Measurements from ENCODE around the gene TAS2R43. TPM values are rescaled to one million over a fixed set of nuclear protein-coding genes. Genes with fewer than 3 reads are reported as not detected.

Gene TAS2R43
- total RNA-seq, 1 donor = not detected

- Histone ChIP-seq H3K27ac (ENCODE audit: low read depth, low read length) (no peak overlapping the region), H3K79me2 (ENCODE audit: insufficient read depth, low read length) (peaks cover 4% of the 10 kb centered on the region), H3K9me3 (ENCODE audit: low read depth, low read length) (no peaks in the 10 kb centered on the region), H2AFZ (ENCODE audit: low read length) (no peak overlapping the region), H3K4me3 (ENCODE audit: insufficient read depth, low read length) (no peak overlapping the region), H3K36me3 (ENCODE audit: insufficient read depth, low read length) (no peaks in the 10 kb centered on the region), H3K27me3 (ENCODE audit: insufficient read depth, low read length) (no peaks in the 10 kb centered on the region), H4K20me1 (ENCODE audit: insufficient read depth, low read length) (no peaks in the 10 kb centered on the region), H3K4me1 (ENCODE audit: insufficient read depth, low read length) (no peaks in the 10 kb centered on the region), H3K4me2 (ENCODE audit: insufficient read depth, low read length) (no peak overlapping the region)
- TF ChIP-seq CTCF (IDR thresholded peaks at IDR 0.05; ENCODE audit: extremely low read depth, low read depth, low read length) = no peak
- DNase-seq (ENCODE audit: insufficient read length, low spot score, missing footprints) = no peak
Measured at GRCh38 chr12:11089246-11089645, 2.9 kb downstream of the TAS2R43 start.

GRCh38 chr12:11085419-11085818 is 6.7 kb downstream of the TAS2R43 start:
- no peak overlapping the region for H3K4me2 ChIP-seq (ENCODE audit: insufficient read depth, low read length)
- no peak overlapping the region for H3K27ac ChIP-seq (ENCODE audit: low read depth, low read length)
- peaks cover 6% of the 10 kb centered on the region for H3K79me2 ChIP-seq (ENCODE audit: insufficient read depth, low read length)
- H3K36me3 ChIP-seq (ENCODE audit: insufficient read depth, low read length) = no peaks in the 10 kb centered on the region
- H4K20me1 ChIP-seq (ENCODE audit: insufficient read depth, low read length) = no peaks in the 10 kb centered on the region
- no peaks in the 10 kb centered on the region for H3K9me3 ChIP-seq (ENCODE audit: low read depth, low read length)
- DNase-seq (ENCODE audit: insufficient read length, low spot score, missing footprints) = peak; percentile 21
- no peaks in the 10 kb centered on the region for H3K27me3 ChIP-seq (ENCODE audit: insufficient read depth, low read length)
- no peak overlapping the region for H3K4me3 ChIP-seq (ENCODE audit: insufficient read depth, low read length)
- TF ChIP-seq CTCF (IDR thresholded peaks at IDR 0.05; ENCODE audit: extremely low read depth, low read depth, low read length) = no peak
- H2AFZ ChIP-seq (ENCODE audit: low read length) = no peak overlapping the region
- no peaks in the 10 kb centered on the region for H3K4me1 ChIP-seq (ENCODE audit: insufficient read depth, low read length)

- peaks cover 2% of the 10 kb centered on the region for H3K79me2 ChIP-seq (ENCODE audit: insufficient read depth, low read length)
- TF ChIP-seq CTCF (IDR thresholded peaks at IDR 0.05; ENCODE audit: extremely low read depth, low read depth, low read length) = no peak
- H4K20me1 ChIP-seq (ENCODE audit: insufficient read depth, low read length) = peaks cover 4% of the 10 kb centered on the region
- no peaks in the 10 kb centered on the region for H3K27me3 ChIP-seq (ENCODE audit: insufficient read depth, low read length)
- no peaks in the 10 kb centered on the region for H3K4me1 ChIP-seq (ENCODE audit: insufficient read depth, low read length)
- DNase-seq (ENCODE audit: insufficient read length, low spot score, missing footprints) = no peak
- no peaks in the 10 kb centered on the region for H3K36me3 ChIP-seq (ENCODE audit: insufficient read depth, low read length)
- no peak overlapping the region for H3K4me3 ChIP-seq (ENCODE audit: insufficient read depth, low read length)
- no peak overlapping the region for H2AFZ ChIP-seq (ENCODE audit: low read length)
- no peak overlapping the region for H3K4me2 ChIP-seq (ENCODE audit: insufficient read depth, low read length)
- H3K27ac ChIP-seq (ENCODE audit: low read depth, low read length) = no peak overlapping the region
- H3K9me3 ChIP-seq (ENCODE audit: low read depth, low read length) = no peaks in the 10 kb centered on the region
Measured at GRCh38 chr12:11081987-11082386, 10.1 kb downstream of the TAS2R43 start.

- TF ChIP-seq CTCF (IDR thresholded peaks at IDR 0.05; ENCODE audit: extremely low read depth, low read depth, low read length) = no peak
- no peaks in the 10 kb centered on the region for H3K9me3 ChIP-seq (ENCODE audit: low read depth, low read length)
- H2AFZ ChIP-seq (ENCODE audit: low read length) = no peak overlapping the region
- no peak overlapping the region for H3K4me3 ChIP-seq (ENCODE audit: insufficient read depth, low read length)
- H3K79me2 ChIP-seq (ENCODE audit: insufficient read depth, low read length) = peaks cover 2% of the 10 kb centered on the region
- no peaks in the 10 kb centered on the region for H3K36me3 ChIP-seq (ENCODE audit: insufficient read depth, low read length)
- no peak overlapping the region for H3K4me2 ChIP-seq (ENCODE audit: insufficient read depth, low read length)
- H4K20me1 ChIP-seq (ENCODE audit: insufficient read depth, low read length) = peaks cover 4% of the 10 kb centered on the region
- no peaks in the 10 kb centered on the region for H3K4me1 ChIP-seq (ENCODE audit: insufficient read depth, low read length)
- H3K27me3 ChIP-seq (ENCODE audit: insufficient read depth, low read length) = no peaks in the 10 kb centered on the region
- DNase-seq (ENCODE audit: insufficient read length, low spot score, missing footprints) = no peak
- no peak overlapping the region for H3K27ac ChIP-seq (ENCODE audit: low read depth, low read length)
Measured at GRCh38 chr12:11078246-11078645, 13.9 kb downstream of the TAS2R43 start.
